Measurements from ENCODE around the gene LHX3.

- no peak for TF ChIP-seq POLR2A (IDR thresholded peaks at IDR 0.05; ENCODE audit: control extremely low read depth in 1 of 2, low read depth in 2 of 2, low read length in 2 of 2)
- TF ChIP-seq, protein P1, sequence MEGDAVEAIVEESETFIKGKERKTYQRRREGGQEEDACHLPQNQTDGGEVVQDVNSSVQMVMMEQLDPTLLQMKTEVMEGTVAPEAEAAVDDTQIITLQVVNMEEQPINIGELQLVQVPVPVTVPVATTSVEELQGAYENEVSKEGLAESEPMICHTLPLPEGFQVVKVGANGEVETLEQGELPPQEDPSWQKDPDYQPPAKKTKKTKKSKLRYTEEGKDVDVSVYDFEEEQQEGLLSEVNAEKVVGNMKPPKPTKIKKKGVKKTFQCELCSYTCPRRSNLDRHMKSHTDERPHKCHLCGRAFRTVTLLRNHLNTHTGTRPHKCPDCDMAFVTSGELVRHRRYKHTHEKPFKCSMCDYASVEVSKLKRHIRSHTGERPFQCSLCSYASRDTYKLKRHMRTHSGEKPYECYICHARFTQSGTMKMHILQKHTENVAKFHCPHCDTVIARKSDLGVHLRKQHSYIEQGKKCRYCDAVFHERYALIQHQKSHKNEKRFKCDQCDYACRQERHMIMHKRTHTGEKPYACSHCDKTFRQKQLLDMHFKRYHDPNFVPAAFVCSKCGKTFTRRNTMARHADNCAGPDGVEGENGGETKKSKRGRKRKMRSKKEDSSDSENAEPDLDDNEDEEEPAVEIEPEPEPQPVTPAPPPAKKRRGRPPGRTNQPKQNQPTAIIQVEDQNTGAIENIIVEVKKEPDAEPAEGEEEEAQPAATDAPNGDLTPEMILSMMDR (IDR thresholded peaks at IDR 0.05; ENCODE audit: control extremely low read depth in 1 of 3, insufficient read depth in 1 of 3, low read depth in 1 of 3, low read length in 3 of 3) = no peak
- TF ChIP-seq, protein P2, sequence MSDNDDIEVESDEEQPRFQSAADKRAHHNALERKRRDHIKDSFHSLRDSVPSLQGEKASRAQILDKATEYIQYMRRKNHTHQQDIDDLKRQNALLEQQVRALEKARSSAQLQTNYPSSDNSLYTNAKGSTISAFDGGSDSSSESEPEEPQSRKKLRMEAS (IDR thresholded peaks at IDR 0.05) = no peak
- TF ChIP-seq EGR1 (IDR thresholded peaks at IDR 0.05; ENCODE audit: borderline replicate concordance, low read depth, low read length) = no peak
- TF ChIP-seq TAF1 (IDR thresholded peaks at IDR 0.05; ENCODE audit: low read depth, low read length) = no peak
- TF ChIP-seq USF2 (IDR thresholded peaks at IDR 0.05; ENCODE audit: low read length) = no peak
- TF ChIP-seq TEAD4 (IDR thresholded peaks at IDR 0.05; ENCODE audit: low read depth, low read length) = no peak
Measured at GRCh38 chr9:136149853-136150252, 55.1 kb downstream of the LHX3 start.

All from H1 (cell line).